Neural crest cell (in vitro differentiated cells): ENCODE measurements around the gene ALOX12B. TPM values are rescaled to one million over a fixed set of nuclear protein-coding genes. Genes with fewer than 3 reads are reported as not detected.

Source experiments
- DNase-seq: peaks from one replicate; pipeline ENCODE4 v3.0.0; 2021; ENCODE audit warnings: low read depth, mixed read lengths, low spot score
- H3K27ac Mint-ChIP-seq: one replicate; pipeline ENCODE4 v1.8.0; 2021; ENCODE audit warnings: mild to moderate bottlenecking, mixed read lengths; ENCODE audit not compliant: unreplicated experiment
- H3K27me3 Mint-ChIP-seq: 2 replicates; pipeline ENCODE4 v1.8.0; 2021; ENCODE audit warnings: low read depth, mild to moderate bottlenecking, mixed read lengths
- H3K36me3 Mint-ChIP-seq: 2 replicates; pipeline ENCODE4 v1.8.0; 2021; ENCODE audit warnings: low read depth, mild to moderate bottlenecking, mixed read lengths
- H3K4me1 Mint-ChIP-seq: 2 replicates; pipeline ENCODE4 v1.8.0; 2021; ENCODE audit warnings: mixed read lengths
- H3K4me3 Mint-ChIP-seq: one replicate; pipeline ENCODE4 v1.8.0; 2021; ENCODE audit warnings: mild to moderate bottlenecking, mixed read lengths
- H3K9me3 Mint-ChIP-seq: 2 replicates; pipeline ENCODE4 v1.8.0; 2021; ENCODE audit warnings: mixed read lengths
- total RNA-seq: library from RNA; stranded (reverse); gene quantifications from 2 replicates; pipeline ENCODE4 v1.2.1, GENCODE V29; 2021
- TF ChIP-seq, protein P1 (sequence below): fragments of 200-600 bp; sonication (generic); conservative IDR thresholded peaks from 2 replicates; pipeline ENCODE4 v1.5.0; 2021; ENCODE audit warnings: antibody characterized with exemption, mild to moderate bottlenecking

The ALOX12B gene
- total RNA-seq, 1 donor from 2014 or later = not detected

GRCh38 chr17:8048736-8049135 is 38.8 kb downstream of the ALOX12B start:
- Mint-ChIP-seq H3K36me3 (no peaks in the 10 kb centered on the region), H3K27ac (no peak overlapping the region), H3K27me3 (peaks cover 14% of the 10 kb centered on the region), H3K4me1 (no peaks in the 10 kb centered on the region), H3K9me3 (no peaks in the 10 kb centered on the region), H3K4me3 (no peak overlapping the region)
- TF ChIP-seq, protein P1, sequence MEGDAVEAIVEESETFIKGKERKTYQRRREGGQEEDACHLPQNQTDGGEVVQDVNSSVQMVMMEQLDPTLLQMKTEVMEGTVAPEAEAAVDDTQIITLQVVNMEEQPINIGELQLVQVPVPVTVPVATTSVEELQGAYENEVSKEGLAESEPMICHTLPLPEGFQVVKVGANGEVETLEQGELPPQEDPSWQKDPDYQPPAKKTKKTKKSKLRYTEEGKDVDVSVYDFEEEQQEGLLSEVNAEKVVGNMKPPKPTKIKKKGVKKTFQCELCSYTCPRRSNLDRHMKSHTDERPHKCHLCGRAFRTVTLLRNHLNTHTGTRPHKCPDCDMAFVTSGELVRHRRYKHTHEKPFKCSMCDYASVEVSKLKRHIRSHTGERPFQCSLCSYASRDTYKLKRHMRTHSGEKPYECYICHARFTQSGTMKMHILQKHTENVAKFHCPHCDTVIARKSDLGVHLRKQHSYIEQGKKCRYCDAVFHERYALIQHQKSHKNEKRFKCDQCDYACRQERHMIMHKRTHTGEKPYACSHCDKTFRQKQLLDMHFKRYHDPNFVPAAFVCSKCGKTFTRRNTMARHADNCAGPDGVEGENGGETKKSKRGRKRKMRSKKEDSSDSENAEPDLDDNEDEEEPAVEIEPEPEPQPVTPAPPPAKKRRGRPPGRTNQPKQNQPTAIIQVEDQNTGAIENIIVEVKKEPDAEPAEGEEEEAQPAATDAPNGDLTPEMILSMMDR = no peak
- DNase-seq = no peak

GRCh38 chr17:8048236-8048635 is 39.3 kb downstream of the ALOX12B start:
- peaks cover 11% of the 10 kb centered on the region for H3K27me3 Mint-ChIP-seq
- H3K9me3 Mint-ChIP-seq = no peaks in the 10 kb centered on the region
- no peak overlapping the region for H3K27ac Mint-ChIP-seq
- H3K4me3 Mint-ChIP-seq = no peak overlapping the region
- no peaks in the 10 kb centered on the region for H3K4me1 Mint-ChIP-seq
- no peaks in the 10 kb centered on the region for H3K36me3 Mint-ChIP-seq
- TF ChIP-seq, protein P1 = no peak
- no peak for DNase-seq

GRCh38 chr17:8047769-8048110 is 39.8 kb downstream of the ALOX12B start:
- no peaks in the 10 kb centered on the region for H3K9me3 Mint-ChIP-seq
- H3K27ac Mint-ChIP-seq = no peak overlapping the region
- peaks cover 11% of the 10 kb centered on the region for H3K27me3 Mint-ChIP-seq
- no peaks in the 10 kb centered on the region for H3K4me1 Mint-ChIP-seq
- no peak for DNase-seq
- no peak overlapping the region for H3K4me3 Mint-ChIP-seq
- TF ChIP-seq, protein P1 = no peak
- no peaks in the 10 kb centered on the region for H3K36me3 Mint-ChIP-seq

- Mint-ChIP-seq H3K9me3 (no peaks in the 10 kb centered on the region), H3K27ac (no peak overlapping the region), H3K4me3 (no peak overlapping the region), H3K4me1 (no peaks in the 10 kb centered on the region), H3K27me3 (peaks cover 11% of the 10 kb centered on the region), H3K36me3 (no peaks in the 10 kb centered on the region)
- DNase-seq = no peak
- TF ChIP-seq, protein P1 = no peak
Measured at GRCh38 chr17:8046929-8047768, 40.4 kb downstream of the ALOX12B start.

- Mint-ChIP-seq H3K4me1 (no peaks in the 10 kb centered on the region), H3K4me3 (no peak overlapping the region), H3K36me3 (no peaks in the 10 kb centered on the region), H3K27ac (no peak overlapping the region), H3K27me3 (peaks cover 7% of the 10 kb centered on the region), H3K9me3 (no peaks in the 10 kb centered on the region)
- no peak for DNase-seq
- TF ChIP-seq, protein P1 = no peak
Measured at GRCh38 chr17:8046306-8046928, 41.1 kb downstream of the ALOX12B start.
